Tibial artery (tissue), 4 donors: ENCODE data around the gene SEZ6.

Experiments used
- DNase-seq, 2 donors: peaks; one replicate each; pipeline ENCODE4 v3.0.0-alpha.2; 2019
- H3K27ac ChIP-seq, 2 donors: fragments of 200-600 bp; sonication (generic) in 1 of 2; 1 replicate in 1 of 2; 2 replicates in 1 of 2; pipeline ENCODE4 v1.5.1; 2018 to 2019; ENCODE audit warnings: mild to moderate bottlenecking in 1 of 2
- H3K27me3 ChIP-seq, 2 donors: fragments of 200-600 bp; sonication (generic) in 1 of 2; one replicate each; pipeline versions ENCODE4 v1.5.1 to v1.6.0; 2016 to 2019
- H3K36me3 ChIP-seq, 3 donors: fragments of 200-600 bp; sonication (generic) in 2 of 3; one replicate each; pipeline ENCODE4 v1.5.1; 2016 to 2019; ENCODE audit warnings: mild to moderate bottlenecking in 2 of 3
- H3K4me1 ChIP-seq, 4 donors: fragments of 200-600 bp; sonication (generic) in 2 of 4; 1 replicate in 3 of 4; 2 replicates in 1 of 4; pipeline ENCODE4 v1.5.1; 2016 to 2019
- H3K4me3 ChIP-seq, 2 donors: fragments of 200-600 bp; sonication (generic) in 1 of 2; 1 replicate in 1 of 2; 2 replicates in 1 of 2; pipeline ENCODE4 v1.5.1; 2018 to 2019; ENCODE audit warnings: mild to moderate bottlenecking in 2 of 2
- H3K9me3 ChIP-seq, 3 donors: fragments of 200-600 bp; sonication (generic) in 1 of 3; one replicate each; pipeline ENCODE4 v1.5.1; 2016 to 2019
- intact Hi-C: fragments of 100-400 bp; cut with DNase I; formaldehyde crosslinking; loops from one replicate; pipeline ENCODE4 v1.15.0; 2023; ENCODE audit warnings: low total_unique reads
- TF ChIP-seq, protein P1 (sequence below), 2 experiments: fragments of 200-600 bp in 1 of 2; fragments of 450-650 bp in 1 of 2; IDR thresholded peaks; one replicate each; pipeline ENCODE4 v1.5.1; 2017 to 2019; ENCODE audit warnings: antibody characterized with exemption in 2 of 2, mild to moderate bottlenecking in 1 of 2, moderate library complexity in 1 of 2

SEZ6 gene

DNA sequence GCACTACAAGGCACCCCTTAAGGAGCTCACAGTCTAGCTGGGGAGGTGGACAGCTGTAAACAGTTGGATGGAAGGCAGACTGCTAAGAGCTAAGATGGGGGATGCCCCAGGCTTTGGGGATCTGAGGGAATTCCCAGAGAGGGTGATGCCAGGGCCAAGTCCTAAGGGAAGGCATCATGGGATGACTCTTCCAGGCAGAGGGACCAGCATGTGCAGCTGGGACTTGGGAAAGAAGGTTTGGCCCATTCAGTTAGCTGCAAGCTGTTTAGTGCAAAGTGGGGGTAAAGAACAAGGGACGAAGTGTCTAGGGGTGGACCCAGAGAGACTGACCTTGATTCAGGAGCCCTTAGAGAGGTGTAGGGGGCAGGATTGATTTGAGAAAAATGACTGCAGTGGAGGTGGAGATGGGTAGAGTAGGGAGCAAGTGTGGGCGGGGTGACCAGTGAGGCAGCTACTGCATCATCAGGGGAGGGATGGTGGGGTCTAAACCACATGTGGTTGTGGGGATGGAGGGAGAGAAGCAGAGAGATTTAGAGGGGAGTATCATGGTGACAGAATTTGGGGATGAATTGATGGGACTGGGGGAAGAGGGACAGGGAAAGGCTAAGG lies 27.4 kb downstream of the SEZ6 start:
- H3K27me3 ChIP-seq = peaks cover 0 to 13% of the 10 kb centered on the region in 2 donors
- TF ChIP-seq, protein P1, sequence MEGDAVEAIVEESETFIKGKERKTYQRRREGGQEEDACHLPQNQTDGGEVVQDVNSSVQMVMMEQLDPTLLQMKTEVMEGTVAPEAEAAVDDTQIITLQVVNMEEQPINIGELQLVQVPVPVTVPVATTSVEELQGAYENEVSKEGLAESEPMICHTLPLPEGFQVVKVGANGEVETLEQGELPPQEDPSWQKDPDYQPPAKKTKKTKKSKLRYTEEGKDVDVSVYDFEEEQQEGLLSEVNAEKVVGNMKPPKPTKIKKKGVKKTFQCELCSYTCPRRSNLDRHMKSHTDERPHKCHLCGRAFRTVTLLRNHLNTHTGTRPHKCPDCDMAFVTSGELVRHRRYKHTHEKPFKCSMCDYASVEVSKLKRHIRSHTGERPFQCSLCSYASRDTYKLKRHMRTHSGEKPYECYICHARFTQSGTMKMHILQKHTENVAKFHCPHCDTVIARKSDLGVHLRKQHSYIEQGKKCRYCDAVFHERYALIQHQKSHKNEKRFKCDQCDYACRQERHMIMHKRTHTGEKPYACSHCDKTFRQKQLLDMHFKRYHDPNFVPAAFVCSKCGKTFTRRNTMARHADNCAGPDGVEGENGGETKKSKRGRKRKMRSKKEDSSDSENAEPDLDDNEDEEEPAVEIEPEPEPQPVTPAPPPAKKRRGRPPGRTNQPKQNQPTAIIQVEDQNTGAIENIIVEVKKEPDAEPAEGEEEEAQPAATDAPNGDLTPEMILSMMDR (IDR thresholded peaks at IDR 0.05) = no peak
- no peaks in the 10 kb centered on the region for H3K36me3 ChIP-seq
- DNase-seq = no peak
- no peak overlapping the region for H3K4me3 ChIP-seq
- no peaks in the 10 kb centered on the region for H3K9me3 ChIP-seq
- H3K27ac ChIP-seq = no peak overlapping the region
- intact Hi-C loops = no loop called here
- H3K4me1 ChIP-seq = no peaks in the 10 kb centered on the region

DNA sequence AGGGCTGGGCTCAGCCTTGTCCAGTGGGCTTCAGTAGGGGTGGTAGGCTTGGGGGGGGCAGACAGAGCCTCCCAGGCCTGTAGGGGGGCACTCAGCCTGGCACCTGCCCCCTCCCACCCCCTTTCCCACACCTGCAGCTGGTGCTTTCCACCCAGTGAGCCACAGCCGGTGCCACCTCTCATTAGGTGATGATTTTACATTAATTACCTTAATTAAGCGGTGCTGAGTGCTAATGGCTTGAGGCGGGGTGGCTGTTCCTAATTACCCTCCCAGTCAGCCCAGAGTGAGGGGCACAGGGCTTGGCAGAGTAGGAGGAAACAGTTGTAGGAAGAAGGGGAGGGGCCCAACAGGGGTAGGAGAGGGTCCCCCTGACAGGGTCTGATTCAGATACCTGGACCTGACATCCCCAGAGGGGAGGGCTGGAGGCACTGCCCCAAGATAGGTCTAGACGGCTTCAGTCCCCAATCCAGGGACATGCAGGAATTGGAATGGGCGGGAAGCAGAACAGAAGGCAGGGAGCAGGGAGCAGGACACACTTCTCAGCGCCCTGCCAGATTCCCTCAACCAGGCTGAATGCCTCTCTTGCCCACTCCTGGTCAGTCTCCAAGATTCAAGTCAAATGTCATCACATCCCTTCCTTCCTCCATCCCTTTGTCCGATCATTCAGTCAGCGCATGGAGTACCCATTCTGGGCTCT lies 28.0 kb downstream of the SEZ6 start:
- intact Hi-C loops = no loop called here
- Histone ChIP-seq H3K27ac (no peak overlapping the region), H3K9me3 (no peaks in the 10 kb centered on the region), H3K27me3 (peaks cover 0 to 13% of the 10 kb centered on the region in 2 donors), H3K4me3 (no peak overlapping the region), H3K4me1 (no peaks in the 10 kb centered on the region), H3K36me3 (no peaks in the 10 kb centered on the region)
- TF ChIP-seq, protein P1 (IDR thresholded peaks at IDR 0.05) = no peak
- no peak for DNase-seq

DNA sequence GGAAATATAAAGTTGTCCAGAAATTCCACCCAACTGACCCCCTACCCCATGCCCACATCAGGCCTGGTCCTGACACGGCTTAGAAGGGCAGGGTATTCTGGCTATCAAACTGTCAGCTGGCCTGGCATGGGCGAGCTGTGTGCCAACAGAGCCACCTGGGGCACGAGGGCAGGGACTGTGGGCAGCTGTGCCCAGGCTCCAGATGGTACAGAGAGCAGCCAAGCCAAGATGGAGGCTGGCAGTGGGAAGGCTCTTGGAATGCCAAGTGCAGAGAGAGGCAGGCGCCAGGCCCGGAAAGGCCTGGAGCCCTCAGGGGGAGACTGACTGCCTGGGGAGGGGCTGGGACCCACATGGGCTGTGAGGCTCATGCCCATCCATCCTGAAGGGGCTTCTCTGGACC lies 30.2 kb downstream of the SEZ6 start:
- peaks cover 0 to 13% of the 10 kb centered on the region in 2 donors for H3K27me3 ChIP-seq
- H3K4me3 ChIP-seq = no peak overlapping the region
- no peak for DNase-seq
- no peaks in the 10 kb centered on the region for H3K4me1 ChIP-seq
- H3K27ac ChIP-seq = no peak overlapping the region
- intact Hi-C loops = no loop called here
- TF ChIP-seq, protein P1 (IDR thresholded peaks at IDR 0.05) = no peak
- H3K36me3 ChIP-seq = no peaks in the 10 kb centered on the region
- no peaks in the 10 kb centered on the region for H3K9me3 ChIP-seq

DNA sequence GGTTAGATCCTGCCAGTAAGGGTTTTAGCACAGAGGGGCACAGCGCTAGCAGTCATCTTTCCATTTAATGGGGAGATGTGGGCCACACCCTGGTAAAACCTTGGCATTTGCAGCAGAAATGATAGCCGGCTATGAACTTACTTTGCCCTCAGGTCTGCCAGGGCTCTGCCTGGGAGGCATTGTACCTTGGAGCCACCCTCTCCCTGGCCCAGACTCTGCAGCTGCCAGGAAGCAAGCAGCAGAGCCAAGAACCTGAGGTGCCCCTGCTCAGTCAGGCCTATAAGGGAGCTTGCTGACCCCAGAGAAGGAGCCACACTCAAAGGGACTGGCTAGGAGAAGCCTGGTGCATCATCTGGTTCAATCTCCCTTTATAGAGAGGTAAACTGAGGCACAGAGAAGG lies 30.8 kb downstream of the SEZ6 start:
- no peaks in the 10 kb centered on the region for H3K4me1 ChIP-seq
- H3K27ac ChIP-seq = no peak overlapping the region
- no peak overlapping the region for H3K4me3 ChIP-seq
- H3K9me3 ChIP-seq = no peaks in the 10 kb centered on the region
- TF ChIP-seq, protein P1 (IDR thresholded peaks at IDR 0.05) = no peak
- no peak for DNase-seq
- intact Hi-C loops = no loop called here
- no peaks in the 10 kb centered on the region for H3K36me3 ChIP-seq
- H3K27me3 ChIP-seq = peaks cover 0 to 13% of the 10 kb centered on the region in 2 donors

DNA sequence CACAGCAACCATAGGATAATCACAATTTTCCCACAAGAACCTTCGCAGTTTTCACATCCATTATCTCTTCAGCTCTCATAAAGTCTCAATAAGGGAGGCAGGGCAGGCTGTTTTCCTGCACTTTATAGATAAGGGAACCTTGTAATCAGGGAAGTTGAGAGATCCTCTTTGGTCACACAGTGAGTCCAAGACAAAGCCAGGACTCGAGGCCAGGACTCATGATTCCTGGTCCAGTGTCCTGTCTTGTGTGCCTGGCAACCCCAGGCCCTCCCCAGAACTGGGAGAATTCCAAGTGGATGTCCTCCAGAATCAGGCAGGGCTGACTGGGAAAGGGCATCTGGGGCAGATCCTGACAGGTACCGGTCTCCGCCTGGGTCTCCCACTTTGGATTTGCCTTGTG lies 31.4 kb downstream of the SEZ6 start:
- Histone ChIP-seq H3K36me3 (no peaks in the 10 kb centered on the region), H3K4me1 (no peaks in the 10 kb centered on the region), H3K9me3 (no peaks in the 10 kb centered on the region), H3K27me3 (peaks cover 0 to 13% of the 10 kb centered on the region in 2 donors), H3K27ac (no peak overlapping the region), H3K4me3 (no peak overlapping the region)
- intact Hi-C loops = no loop called here
- TF ChIP-seq, protein P1 (IDR thresholded peaks at IDR 0.05) = no peak
- no peak for DNase-seq
